ENCODE results near the gene PARP9.
"Not testable (repeated sequence)": the region's sequence is repeated elsewhere in the genome, so short reads cannot be mapped to it uniquely, and the experiment has no call there.

The PARP9 gene

GRCh38 chr3:122505676-122506075 is 58.4 kb downstream of the PARP9 start:
- CTCF ChIA-PET = no interaction called here
- no peak overlapping the region for H3K27ac ChIP-seq
- DNase-seq (ENCODE audit: low spot score) = no peak
- no peak for TF ChIP-seq CTCF (conservative IDR thresholded peaks at IDR 0.05; ENCODE audit: low read depth)
- POLR2A ChIA-PET (ENCODE audit: low non-redundant PET) = no interaction called here

- DNase-seq (ENCODE audit: low spot score) = no peak
- ChIA-PET POLR2A (ENCODE audit: low non-redundant PET) (no interaction called here), CTCF (interaction anchor here (0.7 kb wide), 1 partner anchor 71 kb away, joined by 3 read pairs; no protein-coding TSS in a partner anchor)
- no peak for TF ChIP-seq CTCF (conservative IDR thresholded peaks at IDR 0.05; ENCODE audit: low read depth)
- no peak overlapping the region for H3K27ac ChIP-seq
Measured at GRCh38 chr3:122502941-122503340, 61.2 kb downstream of the PARP9 start.

GRCh38 chr3:122502139-122502538 is 62.0 kb downstream of the PARP9 start:
- CTCF ChIA-PET = no interaction called here

GRCh38 chr3:122500964-122501363 is 63.1 kb downstream of the PARP9 start:
- CTCF ChIA-PET; H3K27ac ChIP-seq; POLR2A ChIA-PET (ENCODE audit: low non-redundant PET); DNase-seq (ENCODE audit: low spot score): not testable (repeated sequence)

More at GRCh38 chr3:122502139-122502538, 62.0 kb downstream of the PARP9 start:
- no peak overlapping the region for H3K27ac ChIP-seq
- POLR2A ChIA-PET (ENCODE audit: low non-redundant PET) = no interaction called here
- DNase-seq (ENCODE audit: low spot score) = no peak
- no peak for TF ChIP-seq CTCF (conservative IDR thresholded peaks at IDR 0.05; ENCODE audit: low read depth)

DNA sequence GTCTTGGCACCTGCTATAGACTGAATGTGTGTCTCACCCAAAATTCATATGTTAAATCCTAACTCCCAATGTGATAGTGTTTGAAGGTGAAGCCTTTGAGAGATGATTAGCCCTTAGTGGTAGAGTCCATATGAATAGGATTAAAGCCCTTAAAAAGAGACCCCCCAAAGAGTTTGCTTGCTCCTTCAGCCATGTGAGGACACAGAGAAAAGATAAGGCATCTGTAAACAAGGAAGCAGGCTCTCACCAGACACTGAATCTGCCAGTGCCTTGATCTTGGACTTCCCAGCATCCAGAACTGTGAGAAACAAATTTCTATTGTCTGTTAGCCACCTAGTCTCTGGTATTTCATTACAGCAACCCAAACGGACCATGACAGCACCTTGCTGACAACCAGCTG is 65.9 kb downstream of the PARP9 start:
- CTCF ChIA-PET = interaction anchor here (0.5 kb wide), 2 partner anchors 50 to 436 kb away, joined by 3 to 5 read pairs; no protein-coding TSS in a partner anchor
- no peak for DNase-seq (ENCODE audit: low spot score)
- POLR2A ChIA-PET (ENCODE audit: low non-redundant PET) = no interaction called here
- TF ChIP-seq CTCF (conservative IDR thresholded peaks at IDR 0.05; ENCODE audit: low read depth) = no peak
- H3K27ac ChIP-seq = no peak overlapping the region

- no peak for TF ChIP-seq CTCF (conservative IDR thresholded peaks at IDR 0.05; ENCODE audit: low read depth)
- ChIA-PET POLR2A (ENCODE audit: low non-redundant PET) (no interaction called here), CTCF (interaction anchor here (0.7 kb wide), 1 partner anchor 32 kb away, joined by 3 read pairs; no protein-coding TSS in a partner anchor)
- peak; percentile 86 for DNase-seq (ENCODE audit: low spot score)
- no peak overlapping the region for H3K27ac ChIP-seq
Measured at GRCh38 chr3:122497425-122497824, 66.7 kb downstream of the PARP9 start.

DNA sequence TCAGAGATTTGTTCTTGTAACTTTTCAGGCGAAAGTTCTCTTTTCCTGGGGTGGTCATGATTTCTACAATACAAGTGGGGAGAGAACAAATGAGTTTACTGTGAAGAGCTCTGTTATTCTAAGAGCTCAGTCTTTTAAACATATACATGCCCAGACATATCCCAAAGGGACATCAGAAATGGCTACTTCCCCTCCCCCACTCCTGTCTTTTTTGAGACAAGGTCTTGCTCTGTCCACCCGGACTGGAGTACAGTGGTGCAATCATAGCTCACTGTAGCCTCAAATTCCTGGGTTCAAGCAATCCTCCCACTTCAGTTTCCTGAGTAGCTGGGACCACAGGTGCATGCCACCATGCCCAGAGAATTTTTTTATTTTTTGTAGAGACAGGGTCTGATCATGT is 67.6 kb downstream of the PARP9 start:
- peak overlapping the region; percentile 59 for H3K27ac ChIP-seq
- ChIA-PET CTCF (no interaction called here), POLR2A (ENCODE audit: low non-redundant PET) (no interaction called here)
- DNase-seq (ENCODE audit: low spot score) = no peak
- no peak for TF ChIP-seq CTCF (conservative IDR thresholded peaks at IDR 0.05; ENCODE audit: low read depth)
